WI38 (cell line): Measurements from ENCODE around the gene EDRF1.
"Not testable (repeated sequence)": the region's sequence is repeated elsewhere in the genome, so short reads cannot be mapped to it uniquely, and the experiment has no call there.

ENCODE experiments used
- H3K4me3 ChIP-seq: 2 replicates; pipeline ENCODE4 v1.5.1; 2011; ENCODE audit warnings: low read depth, mild to moderate bottlenecking, control low read depth, low read length
- TF ChIP-seq, protein P1 (sequence below): IDR thresholded peaks from 2 replicates; pipeline ENCODE4 v1.5.1; 2012; ENCODE audit warnings: low read depth, mild to moderate bottlenecking, control low read depth, low read length

Gene EDRF1

DNA sequence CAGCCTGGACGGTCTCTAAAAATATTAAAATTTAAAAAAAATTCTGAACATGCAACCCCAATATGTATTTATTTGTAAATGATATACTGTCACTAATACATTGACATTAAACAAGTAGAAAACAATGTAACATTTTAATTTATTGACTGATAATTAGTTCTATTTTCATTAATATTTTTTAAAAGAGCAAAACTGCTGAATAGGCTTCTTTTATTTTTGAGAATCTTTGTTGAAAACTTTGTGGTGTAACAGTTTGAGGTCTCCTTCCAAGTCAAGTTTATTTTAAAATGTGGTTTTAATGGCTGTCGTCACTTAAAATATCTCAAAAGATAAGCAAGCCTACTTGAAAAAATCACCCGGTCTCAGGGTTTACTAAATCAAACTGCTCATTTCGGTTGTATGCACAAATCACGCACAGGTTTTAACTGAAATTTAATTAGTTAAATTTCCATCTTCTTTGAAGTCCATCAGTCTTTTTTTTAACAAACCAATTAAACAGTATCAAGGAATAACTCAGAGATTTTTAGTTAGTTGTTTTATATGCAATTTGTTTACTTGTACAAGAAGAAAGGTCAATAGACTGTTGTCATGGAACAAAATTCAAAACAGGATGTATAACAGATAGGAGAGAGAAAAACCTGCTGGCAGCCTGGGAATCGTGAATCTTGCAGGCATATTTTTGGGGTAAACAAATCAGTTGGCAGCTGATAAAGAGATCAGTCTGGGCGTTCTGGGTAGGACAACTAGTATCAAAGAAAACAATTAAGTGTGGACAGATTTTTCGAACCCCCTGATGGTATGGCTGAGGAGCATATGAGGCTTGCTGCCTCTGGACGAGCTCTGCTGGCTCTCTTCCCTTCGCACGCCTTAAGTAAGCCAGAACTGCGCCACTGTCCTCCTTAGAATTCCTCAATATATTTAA, 9.7 kb upstream of the EDRF1 start:
- no peak overlapping the region for H3K4me3 ChIP-seq
- TF ChIP-seq, protein P1, sequence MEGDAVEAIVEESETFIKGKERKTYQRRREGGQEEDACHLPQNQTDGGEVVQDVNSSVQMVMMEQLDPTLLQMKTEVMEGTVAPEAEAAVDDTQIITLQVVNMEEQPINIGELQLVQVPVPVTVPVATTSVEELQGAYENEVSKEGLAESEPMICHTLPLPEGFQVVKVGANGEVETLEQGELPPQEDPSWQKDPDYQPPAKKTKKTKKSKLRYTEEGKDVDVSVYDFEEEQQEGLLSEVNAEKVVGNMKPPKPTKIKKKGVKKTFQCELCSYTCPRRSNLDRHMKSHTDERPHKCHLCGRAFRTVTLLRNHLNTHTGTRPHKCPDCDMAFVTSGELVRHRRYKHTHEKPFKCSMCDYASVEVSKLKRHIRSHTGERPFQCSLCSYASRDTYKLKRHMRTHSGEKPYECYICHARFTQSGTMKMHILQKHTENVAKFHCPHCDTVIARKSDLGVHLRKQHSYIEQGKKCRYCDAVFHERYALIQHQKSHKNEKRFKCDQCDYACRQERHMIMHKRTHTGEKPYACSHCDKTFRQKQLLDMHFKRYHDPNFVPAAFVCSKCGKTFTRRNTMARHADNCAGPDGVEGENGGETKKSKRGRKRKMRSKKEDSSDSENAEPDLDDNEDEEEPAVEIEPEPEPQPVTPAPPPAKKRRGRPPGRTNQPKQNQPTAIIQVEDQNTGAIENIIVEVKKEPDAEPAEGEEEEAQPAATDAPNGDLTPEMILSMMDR, result no peak

DNA sequence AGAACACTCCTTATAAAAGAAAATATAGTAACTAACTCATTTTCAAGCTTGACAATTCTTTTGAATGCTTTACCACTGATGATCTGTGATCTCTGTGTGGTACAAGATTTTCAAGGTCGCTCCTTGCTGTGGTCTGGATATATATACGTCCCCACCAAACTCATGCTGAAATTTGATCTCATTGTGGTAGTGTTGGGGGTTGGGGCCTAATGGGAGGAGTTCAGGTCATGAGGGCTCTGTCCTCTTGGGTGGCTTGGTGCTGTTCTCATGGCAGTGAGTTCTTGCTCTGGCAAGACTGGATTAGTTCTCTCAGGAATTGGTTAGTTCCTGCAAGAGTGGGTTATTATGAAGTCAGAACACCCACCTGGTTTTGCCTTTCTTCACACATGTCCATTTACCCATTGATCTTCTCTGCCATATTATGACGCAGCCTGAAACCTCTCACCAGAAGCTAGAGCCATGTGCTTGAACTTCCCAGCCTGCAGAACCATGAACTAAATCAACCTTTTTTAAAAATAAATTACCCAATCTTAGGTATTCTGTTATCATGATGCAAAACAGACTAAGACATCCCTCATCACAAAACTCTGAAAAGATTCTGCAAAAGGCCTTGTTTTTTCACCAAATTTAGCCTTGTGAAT, 8.3 kb upstream of the EDRF1 start:
- H3K4me3 ChIP-seq, result no peak overlapping the region
- TF ChIP-seq, protein P1, result no peak

DNA sequence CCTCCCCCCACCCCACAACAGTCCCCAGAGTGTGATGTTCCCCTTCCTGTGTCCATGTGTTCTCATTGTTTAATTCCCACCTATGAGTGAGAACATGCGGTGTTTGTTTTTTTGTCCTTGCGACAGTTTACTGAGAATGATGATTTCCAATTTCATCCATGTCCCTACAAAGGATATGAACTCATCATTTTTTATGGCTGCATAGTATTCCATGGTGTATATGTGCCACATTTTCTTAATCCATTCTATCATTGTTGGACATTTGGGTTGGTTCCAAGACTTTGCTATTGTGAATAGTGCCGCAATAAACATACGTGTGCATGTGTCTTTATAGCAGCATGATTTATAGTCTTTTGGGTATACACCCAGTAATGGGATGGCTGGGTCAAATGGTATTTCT, 4.8 kb upstream of the EDRF1 start:
- H3K4me3 ChIP-seq, result not testable (repeated sequence)

DNA sequence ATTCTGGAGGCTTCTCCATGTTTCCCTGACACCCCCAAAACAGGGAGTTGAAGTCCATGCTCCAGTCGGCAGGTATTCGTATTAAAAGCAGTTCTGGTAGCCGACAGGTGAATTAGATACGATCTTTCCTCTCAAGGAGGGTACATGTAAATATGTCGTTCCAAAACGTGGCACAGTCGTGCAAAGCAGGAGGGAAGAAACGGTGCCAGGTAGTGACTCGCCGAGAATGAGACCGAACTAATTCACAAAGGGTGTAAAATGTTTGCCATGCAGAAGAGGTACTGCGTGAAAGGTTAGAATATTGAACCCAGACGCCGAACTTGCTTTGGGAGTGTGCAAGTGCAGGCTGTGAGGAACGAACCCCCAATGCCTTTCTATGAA, 483 bp downstream of the EDRF1 start:
- H3K4me3 ChIP-seq, result peak overlapping the region; percentile 100
- TF ChIP-seq, protein P1, result no peak

DNA sequence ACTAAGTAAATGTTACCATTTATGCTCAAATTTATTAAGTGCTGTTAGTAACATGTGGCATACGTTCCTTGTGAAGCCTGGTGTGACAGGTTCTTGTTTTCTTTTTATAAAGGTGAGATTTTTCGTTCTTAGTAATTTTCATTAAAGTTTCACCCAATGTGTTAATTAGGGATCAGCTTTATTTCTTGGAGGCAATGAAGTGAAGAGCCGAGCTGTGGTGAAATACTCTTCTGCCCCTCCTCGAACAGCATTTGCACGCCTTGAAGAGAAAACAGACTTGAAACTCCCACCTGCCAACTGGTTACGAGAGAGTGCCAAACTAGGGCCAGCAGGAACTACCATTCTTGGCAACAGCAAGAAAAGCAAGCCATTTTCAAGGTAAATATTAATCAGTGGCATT, 1.5 kb downstream of the EDRF1 start:
- no peak overlapping the region; the same call in 1 of the 2 replicates for H3K4me3 ChIP-seq
- TF ChIP-seq, protein P1, result no peak

DNA sequence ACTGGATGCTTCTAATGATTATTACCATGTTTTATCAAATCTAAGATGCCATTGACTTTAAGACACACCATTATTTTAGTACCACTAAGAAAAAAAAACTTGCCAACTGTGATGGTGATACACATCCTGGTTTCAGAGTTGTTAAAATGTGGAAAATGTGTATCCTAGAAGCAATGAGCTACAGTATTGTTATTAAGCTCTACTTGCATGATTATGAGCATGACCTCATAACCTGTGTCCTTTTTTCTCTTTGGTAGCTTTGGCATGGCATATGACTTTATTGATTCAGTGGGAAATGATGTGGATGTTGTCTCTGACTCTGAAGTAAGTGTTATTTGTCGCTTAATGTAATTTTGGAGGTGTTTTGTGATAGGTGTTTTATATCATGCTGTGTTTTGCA, 3.3 kb downstream of the EDRF1 start:
- no peak overlapping the region for H3K4me3 ChIP-seq
- TF ChIP-seq, protein P1, result no peak

DNA sequence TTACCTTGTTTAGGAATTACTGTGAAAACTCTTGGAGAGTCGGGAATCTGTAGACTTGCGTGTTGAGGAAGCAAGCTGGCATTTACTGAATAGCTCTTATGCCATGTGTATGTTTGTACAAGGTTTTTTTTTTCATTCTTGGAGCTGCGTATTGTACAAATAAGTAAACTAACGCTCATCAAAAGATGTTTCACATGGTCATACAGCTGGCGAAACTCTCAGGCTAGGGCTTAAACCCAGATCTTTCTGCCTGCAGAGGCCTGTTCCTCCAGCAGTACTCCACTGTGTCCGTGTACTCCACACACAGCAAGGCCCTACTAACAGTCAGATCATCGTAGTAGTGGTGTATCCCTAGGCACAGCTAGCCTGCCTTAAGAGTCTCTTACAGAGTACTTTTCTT, 7.4 kb downstream of the EDRF1 start:
- H3K4me3 ChIP-seq, result no peak overlapping the region
- TF ChIP-seq, protein P1, result no peak
